K562 (cell line): Measurements from ENCODE around the gene UBN1. TPM values are rescaled to one million over a fixed set of nuclear protein-coding genes. Genes with fewer than 3 reads are reported as not detected.

Source experiments
- BRD9 ChIP-seq: fragments of 450-650 bp; IDR thresholded peaks from 2 replicates; pipeline ENCODE4 v1.6.1; 2018; ENCODE audit warnings: low read depth; ENCODE audit not compliant: partially characterized antibody
- CCAR2 ChIP-seq: fragments of 200-400 bp; formaldehyde crosslinking; IDR thresholded peaks from 2 replicates; pipeline ENCODE4 v1.6.1; 2017; ENCODE audit warnings: mild to moderate bottlenecking, low read depth, low read length
- CHCHD3 ChIP-seq: fragments of 250-450 bp; sonication (Bioruptor Pico); IDR thresholded peaks from 2 replicates; pipeline ENCODE4 v2.1.2; 2022; ENCODE audit warnings: mild to moderate bottlenecking
- DACH1 ChIP-seq: fragments of 450-650 bp; IDR thresholded peaks from 2 replicates; pipeline ENCODE4 v1.6.1; 2018; ENCODE audit not compliant: partially characterized antibody
- HEY1 ChIP-seq: fragments of 250-450 bp; sonication (Bioruptor Pico); IDR thresholded peaks from 2 replicates; pipeline ENCODE4 v1.5.0; 2020; ENCODE audit warnings: mild to moderate bottlenecking, moderate library complexity, borderline replicate concordance
- KLF10 ChIP-seq: fragments of 250-450 bp; sonication (Bioruptor Pico); IDR thresholded peaks from 2 replicates; pipeline ENCODE4 v1.6.1; 2021; ENCODE audit warnings: matching md5 sums
- MBD1 ChIP-seq: fragments of 250-450 bp; sonication (Bioruptor Pico); IDR thresholded peaks from 2 replicates; pipeline ENCODE4 v1.8.0; 2022; ENCODE audit warnings: inconsistent platforms
- MCM2 ChIP-seq: fragments of 450-650 bp; IDR thresholded peaks from 2 replicates; pipeline ENCODE4 v1.6.1; 2017; ENCODE audit warnings: low read depth, mild to moderate bottlenecking
- MEF2A ChIP-seq: IDR thresholded peaks from 2 replicates; pipeline ENCODE4 v1.6.1; 2011; ENCODE audit warnings: low read depth, mild to moderate bottlenecking, low read length, moderate library complexity; ENCODE audit not compliant: control insufficient read depth
- MXI1 ChIP-seq: IDR thresholded peaks from 2 replicates; pipeline ENCODE4 v1.6.1; 2011; ENCODE audit warnings: low read depth, mild to moderate bottlenecking, improper control_type of control experiment, low read length
- PREB ChIP-seq: sonication (generic); formaldehyde crosslinking; IDR thresholded peaks from 2 replicates; pipeline ENCODE4 v1.8.1; 2023; ENCODE audit warnings: mild to moderate bottlenecking, missing genetic modification reagents
- ZNF232 ChIP-seq: sonication (generic); formaldehyde crosslinking; IDR thresholded peaks from 2 replicates; pipeline ENCODE4 v1.8.0; 2022; ENCODE audit warnings: mild to moderate bottlenecking, missing genetic modification reagents
- ZNF318 ChIP-seq, 2 experiments: fragments of 450-650 bp; IDR thresholded peaks; 2 replicates each; pipeline ENCODE4 v1.6.1; 2016; ENCODE audit warnings: mild to moderate bottlenecking in 2 of 2, borderline replicate concordance in 1 of 2, low read depth in 1 of 2, moderate library complexity in 1 of 2
- ZNF398 ChIP-seq: fragments of 250-450 bp; sonication (Bioruptor Pico); IDR thresholded peaks from 2 replicates; pipeline ENCODE4 v1.8.0; 2021; ENCODE audit warnings: moderate library complexity, mild to moderate bottlenecking, inconsistent platforms
- polyA plus RNA-seq, 8 experiments: library from polyadenylated mRNA; depleted of rRNA in 4 of 8; stranded (reverse) in 5 of 8; unstranded in 3 of 8; fragments of >200 nt; fragmentation: Nextera tagmentation in 2 of 8; fragmentation: Illumina TruSeq in 1 of 8; extraction: Ambion mirVana in 2 of 8; extraction: Trizol in 1 of 8; gene quantifications; 2 replicates each; pipeline versions ENCODE4 v1.2.1 to v1.2.3, GENCODE V29; 2011 to 2014; ENCODE audit warnings: inconsistent platforms in 1 of 8, missing spikeins in 1 of 8
- total RNA-seq, 7 experiments: library from RNA; depleted of rRNA in 6 of 7; stranded (reverse); fragments of >200 nt in 6 of 7; fragmentation: Illumina TruSeq in 2 of 7; extraction: Trizol in 2 of 7; gene quantifications; 2 replicates each; pipeline versions ENCODE4 v1.2.1 to v1.2.3, GENCODE V29; 2011 to 2021; ENCODE audit warnings: low replicate concordance in 1 of 7

Gene UBN1
- total and polyA plus RNA-seq, 9 of the 15 experiments (the other 6 are each of a cell fraction or from before 2014, with no cell fraction given): 1.5 to 45.7 (median 20.6) TPM

- TF ChIP-seq ZNF398 (no peak), BRD9 (no peak), MBD1 (CRISPR knock-in tag) (no peak), MCM2 (no peak), CCAR2 (no peak), CHCHD3 (CRISPR knock-in tag) (no peak), MXI1 (no peak), DACH1 (no peak), ZNF318 (IDR thresholded peaks at IDR 0.05; ENCODE audit: borderline replicate concordance in 1 of 2, low read depth in 1 of 2) (no peak), MEF2A (no peak), PREB (CRISPR knock-in tag) (no peak), HEY1 (no peak), ZNF232 (CRISPR knock-in tag) (no peak), KLF10 (CRISPR knock-in tag) (no peak)
Observed at GRCh38 chr16:4886151-4886550, 38.9 kb downstream of the UBN1 start (continued).
